Adipocyte (in vitro differentiated cells): ENCODE results near the gene CNGA2.

ENCODE experiments used
- DNase-seq: peaks from one replicate; pipeline ENCODE4 v3.0.0-alpha.2; 2015; ENCODE audit warnings: low read depth
- H3K27me3 ChIP-seq: replicated peaks from 2 replicates; pipeline ENCODE4 v1.7.0; 2013; ENCODE audit warnings: mild to moderate bottlenecking, low read length, moderate library complexity; ENCODE audit not compliant: control insufficient read depth, insufficient read depth
- H3K36me3 ChIP-seq: 2 replicates; pipeline ENCODE4 v1.7.0; 2013; ENCODE audit warnings: low read length, mild to moderate bottlenecking, moderate library complexity; ENCODE audit not compliant: control insufficient read depth, insufficient read depth, severe bottlenecking
- H3K4me1 ChIP-seq: 2 replicates; pipeline ENCODE4 v1.7.0; 2013; ENCODE audit warnings: mild to moderate bottlenecking, low read length, moderate library complexity; ENCODE audit not compliant: control insufficient read depth, insufficient read depth
- H3K4me3 ChIP-seq: 2 replicates; pipeline ENCODE4 v1.7.0; 2013; ENCODE audit warnings: mild to moderate bottlenecking, low read length, moderate library complexity
- H3K9ac ChIP-seq: 2 replicates; pipeline ENCODE4 v1.7.0; 2013; ENCODE audit warnings: mild to moderate bottlenecking, low read length, moderate library complexity
- H3K9me3 ChIP-seq: 2 replicates; pipeline ENCODE4 v1.7.0; 2013; ENCODE audit warnings: mild to moderate bottlenecking, low read length, moderate library complexity; ENCODE audit not compliant: control insufficient read depth

Gene CNGA2

GRCh38 chrX:151735219-151735618 lies 673 bp downstream of the CNGA2 start:
- H3K9ac ChIP-seq, result no peak overlapping the region
- peaks cover 3% of the 10 kb centered on the region for H3K9me3 ChIP-seq
- H3K36me3 ChIP-seq, result no peaks in the 10 kb centered on the region
- H3K27me3 ChIP-seq, result peaks cover 77% of the 10 kb centered on the region
- H3K4me1 ChIP-seq, result no peaks in the 10 kb centered on the region
- DNase-seq, result no peak
- H3K4me3 ChIP-seq, result no peak overlapping the region

GRCh38 chrX:151736685-151737084 lies 2.1 kb downstream of the CNGA2 start:
- Histone ChIP-seq H3K36me3 (no peaks in the 10 kb centered on the region), H3K9me3 (peaks cover 13% of the 10 kb centered on the region), H3K4me1 (no peaks in the 10 kb centered on the region), H3K9ac (no peak overlapping the region), H3K27me3 (peaks cover 83% of the 10 kb centered on the region), H3K4me3 (no peak overlapping the region)
- DNase-seq, result no peak

- no peak overlapping the region for H3K4me3 ChIP-seq
- no peaks in the 10 kb centered on the region for H3K36me3 ChIP-seq
- DNase-seq, result no peak
- H3K4me1 ChIP-seq, result no peaks in the 10 kb centered on the region
- no peak overlapping the region for H3K9ac ChIP-seq
- peaks cover 21% of the 10 kb centered on the region for H3K9me3 ChIP-seq
- peaks cover 76% of the 10 kb centered on the region for H3K27me3 ChIP-seq
Observed at GRCh38 chrX:151737494-151737893, 2.9 kb downstream of the CNGA2 start.

GRCh38 chrX:151738751-151739150 lies 4.2 kb downstream of the CNGA2 start:
- no peaks in the 10 kb centered on the region for H3K36me3 ChIP-seq
- no peak overlapping the region for H3K9ac ChIP-seq
- no peak for DNase-seq
- H3K4me1 ChIP-seq, result no peaks in the 10 kb centered on the region
- peaks cover 65% of the 10 kb centered on the region for H3K27me3 ChIP-seq
- no peak overlapping the region for H3K4me3 ChIP-seq
- peaks cover 22% of the 10 kb centered on the region for H3K9me3 ChIP-seq

- Histone ChIP-seq H3K4me3 (no peak overlapping the region), H3K36me3 (no peaks in the 10 kb centered on the region), H3K4me1 (no peaks in the 10 kb centered on the region), H3K9me3 (peaks cover 22% of the 10 kb centered on the region), H3K9ac (no peak overlapping the region), H3K27me3 (peaks cover 61% of the 10 kb centered on the region)
- DNase-seq, result no peak
Observed at GRCh38 chrX:151741606-151742005, 7.1 kb downstream of the CNGA2 start.

GRCh38 chrX:151742311-151742710 lies 7.8 kb downstream of the CNGA2 start:
- H3K4me1 ChIP-seq, result no peaks in the 10 kb centered on the region
- H3K9me3 ChIP-seq, result peaks cover 22% of the 10 kb centered on the region
- H3K4me3 ChIP-seq, result no peak overlapping the region
- H3K36me3 ChIP-seq, result no peaks in the 10 kb centered on the region
- DNase-seq, result no peak
- H3K27me3 ChIP-seq, result peaks cover 62% of the 10 kb centered on the region
- H3K9ac ChIP-seq, result no peak overlapping the region

GRCh38 chrX:151743651-151744470 lies 9.3 kb downstream of the CNGA2 start:
- DNase-seq, result no peak
- no peaks in the 10 kb centered on the region for H3K4me1 ChIP-seq
- peaks cover 53% of the 10 kb centered on the region for H3K27me3 ChIP-seq
- H3K36me3 ChIP-seq, result no peaks in the 10 kb centered on the region
- no peak overlapping the region for H3K4me3 ChIP-seq
- peaks cover 22% of the 10 kb centered on the region for H3K9me3 ChIP-seq
- no peak overlapping the region for H3K9ac ChIP-seq

- H3K4me1 ChIP-seq, result no peaks in the 10 kb centered on the region
- peaks cover 58% of the 10 kb centered on the region for H3K27me3 ChIP-seq
- no peak overlapping the region for H3K4me3 ChIP-seq
- no peak overlapping the region for H3K9ac ChIP-seq
- H3K9me3 ChIP-seq, result peaks cover 18% of the 10 kb centered on the region
- no peaks in the 10 kb centered on the region for H3K36me3 ChIP-seq
- no peak for DNase-seq
Observed at GRCh38 chrX:151745651-151746050, 11.1 kb downstream of the CNGA2 start.

- Histone ChIP-seq H3K9ac (no peak overlapping the region), H3K36me3 (no peaks in the 10 kb centered on the region), H3K9me3 (peaks cover 11% of the 10 kb centered on the region), H3K27me3 (peaks cover 60% of the 10 kb centered on the region), H3K4me3 (no peak overlapping the region), H3K4me1 (no peaks in the 10 kb centered on the region)
- no peak for DNase-seq
Observed at GRCh38 chrX:151746502-151746901, 12.0 kb downstream of the CNGA2 start.

GRCh38 chrX:151750511-151750910 lies 16.0 kb downstream of the CNGA2 start:
- no peaks in the 10 kb centered on the region for H3K9me3 ChIP-seq
- H3K36me3 ChIP-seq, result no peaks in the 10 kb centered on the region
- no peak overlapping the region for H3K9ac ChIP-seq
- DNase-seq, result no peak
- peaks cover 10% of the 10 kb centered on the region for H3K4me1 ChIP-seq
- peaks cover 52% of the 10 kb centered on the region for H3K27me3 ChIP-seq
- H3K4me3 ChIP-seq, result no peak overlapping the region

- peak; percentile 36 for DNase-seq
- H3K9me3 ChIP-seq, result no peaks in the 10 kb centered on the region
Observed at GRCh38 chrX:151752847-151753246, 18.3 kb downstream of the CNGA2 start.

More at GRCh38 chrX:151752847-151753246, 18.3 kb downstream of the CNGA2 start:
- Histone ChIP-seq H3K4me3 (no peak overlapping the region), H3K4me1 (peaks cover 10% of the 10 kb centered on the region), H3K9ac (no peak overlapping the region), H3K36me3 (no peaks in the 10 kb centered on the region), H3K27me3 (peaks cover 48% of the 10 kb centered on the region)
